Measurements from ENCODE around the gene ZMAT5. TPM values are rescaled to one million over a fixed set of nuclear protein-coding genes. Genes with fewer than 3 reads are reported as not detected.

The ZMAT5 gene
- total RNA-seq, 4 donors from 2014 or later = 16.2 to 40.1 (median 24.3) TPM

GRCh38 chr22:29790061-29790460 is 23.3 kb upstream of the ZMAT5 start:
- peaks cover 39 to 58% of the 10 kb centered on the region in 2 donors for H3K36me3 ChIP-seq

GRCh38 chr22:29788339-29789279 is 21.8 kb upstream of the ZMAT5 start:
- Histone ChIP-seq H3K27ac (no peak overlapping the region), H3K4me1 (peaks cover 27 to 34% of the 10 kb centered on the region in 2 donors), H3K27me3 (no peaks in the 10 kb centered on the region), H3K4me3 (replicated peaks in 1 of 3) (no peak overlapping the region), H3K9me3 (no peaks in the 10 kb centered on the region), H3K36me3 (peaks cover 39 to 57% of the 10 kb centered on the region in 2 donors)
- intact Hi-C loops (cut with DNase I) = no loop called here
- DNase-seq = no peak
- WGBS, 2 donors = 79 to 91% methylated on average over 12 to 22 of the region's 27 CpGs
- no peak for TF ChIP-seq POLR2A (IDR thresholded peaks at IDR 0.05)
- TF ChIP-seq CTCF (IDR thresholded peaks at IDR 0.05) = no peak

More at GRCh38 chr22:29790061-29790460, 23.3 kb upstream of the ZMAT5 start:
- TF ChIP-seq POLR2A (IDR thresholded peaks at IDR 0.05) (no peak), CTCF (IDR thresholded peaks at IDR 0.05) (no peak)
- Histone ChIP-seq H3K27me3 (no peaks in the 10 kb centered on the region), H3K4me3 (replicated peaks in 1 of 3) (no peak overlapping the region), H3K4me1 (peaks cover 13 to 20% of the 10 kb centered on the region in 2 donors), H3K9me3 (no peaks in the 10 kb centered on the region), H3K27ac (no peak overlapping the region)
- intact Hi-C loops (cut with DNase I) = no loop called here
- DNase-seq = no peak
- WGBS, 2 donors = 91 to 96% methylated on average over 5 of the region's 5 CpGs

GRCh38 chr22:29787371-29787980 is 20.7 kb upstream of the ZMAT5 start:
- H3K27ac ChIP-seq = peak overlapping the region; percentile 31 to 57 (median 36)
- H3K27me3 ChIP-seq = no peaks in the 10 kb centered on the region
- H3K36me3 ChIP-seq = peaks cover 38 to 46% of the 10 kb centered on the region in 2 donors
- no peak for TF ChIP-seq CTCF (IDR thresholded peaks at IDR 0.05)
- TF ChIP-seq POLR2A (IDR thresholded peaks at IDR 0.05) = no peak
- intact Hi-C loops (cut with DNase I) = no loop called here
- no peaks in the 10 kb centered on the region for H3K9me3 ChIP-seq
- H3K4me1 ChIP-seq = peaks cover 29 to 46% of the 10 kb centered on the region in 2 donors
- DNase-seq = peak; percentile 30 to 32
- 64 to 80% methylated on average over 4 to 8 of the region's 9 CpGs for WGBS, 2 donors
- H3K4me3 ChIP-seq (replicated peaks in 1 of 3) = no peak overlapping the region

- TF ChIP-seq POLR2A (IDR thresholded peaks at IDR 0.05) = no peak
- no peak for TF ChIP-seq CTCF (IDR thresholded peaks at IDR 0.05)
- intact Hi-C loops (cut with DNase I) = no loop called here
- WGBS, 2 donors = 23 to 30% methylated on average over 5 of the region's 5 CpGs
- H3K4me1 ChIP-seq = peaks cover 41 to 60% of the 10 kb centered on the region in 2 donors
- peak overlapping the region; percentile 36 to 88 (median 57) for H3K27ac ChIP-seq
- peak; percentile 78 to 81 for DNase-seq
- H3K4me3 ChIP-seq (replicated peaks in 1 of 3) = no peak overlapping the region
- peaks cover 28 to 31% of the 10 kb centered on the region in 2 donors for H3K36me3 ChIP-seq
- H3K27me3 ChIP-seq = no peaks in the 10 kb centered on the region
- no peaks in the 10 kb centered on the region for H3K9me3 ChIP-seq
Measured at GRCh38 chr22:29786031-29786430, 19.2 kb upstream of the ZMAT5 start.
